Measurements from ENCODE around the gene GALNTL6. TPM values are rescaled to one million over a fixed set of nuclear protein-coding genes. Genes with fewer than 3 reads are reported as not detected.

GALNTL6 gene
- total RNA-seq, 1 experiment from 2014 or later: not detected

- intact Hi-C loops (cut with micrococcal nuclease): no loop called here
- Histone ChIP-seq H3K4me2 (ENCODE audit: low read length) (no peak overlapping the region), H3K27me3 (ENCODE audit: insufficient read depth, low read length) (no peaks in the 10 kb centered on the region), H3K9ac (ENCODE audit: low read length) (no peak overlapping the region), H3K4me3 (replicated peaks in 1 of 2; ENCODE audit: low read depth in 1 of 2, low read length in 2 of 2) (no peak overlapping the region), H3K36me3 (ENCODE audit: control insufficient read depth in 1 of 2, insufficient read depth in 2 of 2, low read length in 2 of 2) (no peaks in the 10 kb centered on the region), H3K4me1 (ENCODE audit: control insufficient read depth in 1 of 2, insufficient read depth in 2 of 2, low read length in 2 of 2) (peaks cover 0 to 13% of the 10 kb centered on the region in 2 experiments; a peak in 2 of 4 replicates), H3K79me2 (ENCODE audit: insufficient read depth, low read length) (no peaks in the 10 kb centered on the region), H3K27ac (ENCODE audit: low read depth, low read length) (no peak overlapping the region), H4K20me1 (ENCODE audit: insufficient read depth) (no peaks in the 10 kb centered on the region), H3K9me3 (ENCODE audit: control insufficient read depth in 1 of 2, insufficient read depth in 1 of 2, low read depth in 1 of 2, low read length in 2 of 2) (no peaks in the 10 kb centered on the region), H2AFZ (ENCODE audit: low read depth, low read length, poor library complexity, severe bottlenecking) (no peak overlapping the region), H3K9me2 (ENCODE audit: insufficient read depth) (no peaks in the 10 kb centered on the region)
- no TSS peak for BruUV-seq (replicated peaks)
- ATAC-seq (no peak), DNase-seq (ENCODE audit: low read depth, low spot score) (no peak)
- ChIA-PET POLR2A (no interaction called here), RAD21 (ENCODE audit: low non-redundant PET in 1 of 2, low total read pairs in 2 of 2, uncharacterized antibody in 2 of 2, unreplicated experiment in 2 of 2) (no interaction called here), CTCF (no interaction called here)
- TF ChIP-seq CEBPB (IDR thresholded peaks at IDR 0.05; ENCODE audit: low read depth): no peak
- no peak for TF ChIP-seq ZNF274 (IDR thresholded peaks at IDR 0.05; ENCODE audit: low read depth, low read length)
These were observed 63.4 kb downstream of the GALNTL6 start for GRCh38 chr4:171876636-171877035.

GRCh38 chr4:171880136-171880535, 66.9 kb downstream of the GALNTL6 start:
- Histone ChIP-seq H2AFZ (ENCODE audit: low read depth, low read length, poor library complexity, severe bottlenecking) (peak overlapping the region; percentile 82), H3K27ac (ENCODE audit: low read depth, low read length) (no peak overlapping the region), H3K36me3 (ENCODE audit: control insufficient read depth in 1 of 2, insufficient read depth in 2 of 2, low read length in 2 of 2) (no peaks in the 10 kb centered on the region), H3K9ac (ENCODE audit: low read length) (no peak overlapping the region), H3K27me3 (ENCODE audit: insufficient read depth, low read length) (no peaks in the 10 kb centered on the region), H4K20me1 (ENCODE audit: insufficient read depth) (no peaks in the 10 kb centered on the region), H3K4me2 (ENCODE audit: low read length) (peak overlapping the region; percentile 46), H3K79me2 (ENCODE audit: insufficient read depth, low read length) (no peaks in the 10 kb centered on the region), H3K9me3 (ENCODE audit: control insufficient read depth in 1 of 2, insufficient read depth in 1 of 2, low read depth in 1 of 2, low read length in 2 of 2) (no peaks in the 10 kb centered on the region), H3K4me3 (replicated peaks in 1 of 2; ENCODE audit: low read depth in 1 of 2, low read length in 2 of 2) (peak overlapping the region in 1 of 2 experiments; percentile 1; a peak in 1 of 4 replicates), H3K4me1 (ENCODE audit: control insufficient read depth in 1 of 2, insufficient read depth in 2 of 2, low read length in 2 of 2) (peaks cover 0 to 13% of the 10 kb centered on the region in 2 experiments; a peak in 2 of 4 replicates), H3K9me2 (ENCODE audit: insufficient read depth) (no peaks in the 10 kb centered on the region)
- CTCF ChIA-PET: no interaction called here
- intact Hi-C loops (cut with micrococcal nuclease): no loop called here
- RAD21 ChIA-PET (ENCODE audit: low non-redundant PET in 1 of 2, low total read pairs in 2 of 2, uncharacterized antibody in 2 of 2, unreplicated experiment in 2 of 2): no interaction called here
- BruUV-seq (replicated peaks): no TSS peak
- peak; percentile 18; the same call in 1 of the 2 replicates for TF ChIP-seq JUND (IDR thresholded peaks at IDR 0.05)
- TF ChIP-seq RAD21 (IDR thresholded peaks at IDR 0.05; ENCODE audit: low read depth): no peak
- TF ChIP-seq FOSL1 (IDR thresholded peaks at IDR 0.05; ENCODE audit: low read depth): peak; percentile 37; the same call in 1 of the 2 replicates
- 0 out of 2 replicates have a peak, but pooled peaks have one; percentile 27 for TF ChIP-seq SP1 (IDR thresholded peaks at IDR 0.05; ENCODE audit: low read depth)
- ATAC-seq (peak; percentile 91), DNase-seq (ENCODE audit: low read depth, low spot score) (peak; percentile 33)
- POLR2A ChIA-PET: no interaction called here
